A673 (cell line): Measurements from ENCODE around the gene TSPAN7. TPM values are rescaled to one million over a fixed set of nuclear protein-coding genes. Genes with fewer than 3 reads are reported as not detected.
A peak's percentile ranks its signal among the peaks of the same experiment; 100 is the strongest.

Source experiments
- BruUV-seq: library from RNA; stranded (reverse); fragments of 400-500 nt; replicated peaks from 2 replicates; lab custom pipeline; 2021; lab: Mats Ljungman, UMichigan
- CTCF ChIA-PET: fragments of 300-600 bp; sonication (Branson Sonifier 250); formaldehyde crosslinking; loops from one replicate; lab custom pipeline; 2022; ENCODE audit warnings: antibody characterized with exemption; lab: Charles Lee
- POLR2A ChIA-PET: fragments of 300-600 bp; sonication (Branson Sonifier 250); formaldehyde crosslinking; loops from one replicate; lab custom pipeline; 2022; ENCODE audit warnings: antibody characterized with exemption; ENCODE audit not compliant: low non-redundant PET; lab: Charles Lee
- DNase-seq: peaks from one replicate; pipeline ENCODE4 v3.0.0-alpha.2; 2015; ENCODE audit warnings: low spot score
- H3K27ac ChIP-seq: fragments of 200-600 bp; sonication (generic); 2 replicates; pipeline ENCODE4 v1.5.1; 2016; ENCODE audit warnings: mixed run types, low read depth, mild to moderate bottlenecking, mixed read lengths, antibody characterized with exemption, low read length; ENCODE audit not compliant: poor library complexity, severe bottlenecking
- H3K27me3 ChIP-seq: fragments of 200-600 bp; sonication (generic); replicated peaks from 2 replicates; pipeline ENCODE4 v1.6.1; 2017; ENCODE audit warnings: mixed run types, low read depth, mild to moderate bottlenecking, mixed read lengths, antibody characterized with exemption, low read length; ENCODE audit not compliant: insufficient read depth, poor library complexity
- H3K36me3 ChIP-seq: fragments of 200-600 bp; sonication (generic); 2 replicates; pipeline ENCODE4 v1.6.1; 2016; ENCODE audit warnings: mixed run types, mild to moderate bottlenecking, mixed read lengths, antibody characterized with exemption, low read length; ENCODE audit not compliant: insufficient read depth, poor library complexity, severe bottlenecking
- H3K4me1 ChIP-seq: fragments of 200-600 bp; sonication (generic); 2 replicates; pipeline ENCODE4 v1.6.1; 2017; ENCODE audit warnings: mixed run types, mild to moderate bottlenecking, mixed read lengths, antibody characterized with exemption, low read length; ENCODE audit not compliant: insufficient read depth, poor library complexity, severe bottlenecking
- H3K4me3 ChIP-seq: fragments of 200-600 bp; sonication (generic); 2 replicates; pipeline ENCODE4 v1.5.1; 2016; ENCODE audit warnings: low read depth, mixed run types, mild to moderate bottlenecking, mixed read lengths, low read length; ENCODE audit not compliant: poor library complexity, severe bottlenecking
- H3K9me3 ChIP-seq: fragments of 200-600 bp; sonication (generic); 2 replicates; pipeline ENCODE4 v1.6.1; 2016; ENCODE audit warnings: mixed run types, low read depth, mild to moderate bottlenecking, mixed read lengths, antibody characterized with exemption, low read length; ENCODE audit not compliant: poor library complexity, severe bottlenecking
- CTCF ChIP-seq: fragments of 300-800, 200-600 bp; sonication (generic); conservative IDR thresholded peaks from 2 replicates; pipeline ENCODE4 v1.5.1; 2017; ENCODE audit warnings: low read depth, mild to moderate bottlenecking, antibody characterized with exemption, low read length, moderate library complexity, mixed read lengths
- EZH2 ChIP-seq: fragments of 200-600 bp; sonication (generic); IDR thresholded peaks from 2 replicates; pipeline ENCODE4 v1.6.1; 2017; ENCODE audit warnings: borderline replicate concordance, low read depth, mild to moderate bottlenecking, mixed read lengths, antibody characterized with exemption, low read length; ENCODE audit not compliant: poor library complexity, severe bottlenecking
- intact Hi-C: fragments of 100-400 bp; cut with micrococcal nuclease; formaldehyde crosslinking; loops from one replicate; pipeline ENCODE4 v1.10.0; 2022; ENCODE audit not compliant: unreplicated experiment
- total RNA-seq: library from RNA; stranded (reverse); gene quantifications from 2 replicates; pipeline ENCODE4 v1.2.3, GENCODE V29; 2021

TSPAN7 gene
- total RNA-seq, 1 experiment from 2014 or later: 0.26 TPM

GRCh38 chrX:38694394-38694793 is 133.1 kb downstream of the TSPAN7 start:
- intact Hi-C loops: no loop called here
- BruUV-seq: no TSS peak

DNA sequence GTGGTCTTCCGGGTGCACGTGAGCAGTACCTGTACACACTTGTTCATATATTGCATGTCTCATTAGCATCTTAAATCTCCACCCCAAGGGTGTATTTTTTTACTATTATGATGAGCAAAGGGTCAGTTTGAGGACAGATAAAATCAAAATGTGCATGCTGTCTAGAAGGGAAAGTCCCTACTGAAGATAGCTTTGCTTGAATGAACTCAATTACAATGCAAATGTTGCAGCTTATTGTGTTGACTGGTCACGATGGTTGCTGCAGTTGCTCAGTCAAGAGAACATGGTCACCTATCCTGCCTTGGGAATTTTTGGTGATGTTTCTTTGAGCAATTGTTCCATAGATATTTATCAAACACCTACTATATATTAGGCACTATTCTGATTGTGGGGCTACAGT is 136.1 kb downstream of the TSPAN7 start:
- intact Hi-C loops: no loop called here
- no peak overlapping the region for H3K4me3 ChIP-seq
- ChIA-PET POLR2A (no interaction called here), CTCF (no interaction called here)
- H3K9me3 ChIP-seq: no peaks in the 10 kb centered on the region
- TF ChIP-seq EZH2 (no peak), CTCF (no peak)
- H3K4me1 ChIP-seq: peaks cover 23% of the 10 kb centered on the region
- no TSS peak for BruUV-seq
- no peaks in the 10 kb centered on the region for H3K27me3 ChIP-seq
- no peak for DNase-seq
- no peak overlapping the region for H3K27ac ChIP-seq
- no peaks in the 10 kb centered on the region for H3K36me3 ChIP-seq

More at GRCh38 chrX:38694394-38694793, 133.1 kb downstream of the TSPAN7 start:
- TF ChIP-seq EZH2 (no peak), CTCF (no peak)
- H3K4me3 ChIP-seq: no peak overlapping the region
- H3K27me3 ChIP-seq: no peaks in the 10 kb centered on the region
- POLR2A ChIA-PET: no interaction called here
- H3K36me3 ChIP-seq: no peaks in the 10 kb centered on the region
- no peaks in the 10 kb centered on the region for H3K9me3 ChIP-seq
- CTCF ChIA-PET: no interaction called here
- no peak overlapping the region for H3K27ac ChIP-seq
- H3K4me1 ChIP-seq: peaks cover 13% of the 10 kb centered on the region
- peak; percentile 3 for DNase-seq

DNA sequence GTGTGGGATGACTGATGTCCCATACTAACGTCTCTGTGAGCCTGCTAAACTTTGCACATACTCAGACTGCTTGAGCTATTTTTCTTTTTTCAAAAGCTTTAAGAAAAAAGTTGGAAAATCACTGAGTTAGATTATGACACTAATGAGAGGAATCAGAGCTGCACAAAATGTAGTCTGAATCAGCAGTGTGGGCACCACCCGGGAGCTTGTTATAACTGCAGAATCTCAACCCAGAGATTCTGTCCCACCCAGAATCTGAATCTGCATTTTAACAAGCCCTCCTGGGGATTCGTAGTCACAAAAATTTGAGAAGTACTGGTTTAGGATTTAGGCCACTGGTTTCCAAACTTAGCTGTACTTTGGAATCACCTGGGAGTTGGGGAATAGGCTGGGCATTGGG is 137.8 kb downstream of the TSPAN7 start:
- H3K4me1 ChIP-seq: peaks cover 23% of the 10 kb centered on the region
- H3K36me3 ChIP-seq: no peaks in the 10 kb centered on the region
- BruUV-seq: no TSS peak
- no peak overlapping the region for H3K4me3 ChIP-seq
- intact Hi-C loops: no loop called here
- H3K27ac ChIP-seq: no peak overlapping the region
- no peaks in the 10 kb centered on the region for H3K27me3 ChIP-seq
- peak; percentile 13 for DNase-seq
- CTCF ChIA-PET: no interaction called here
- no peak for TF ChIP-seq CTCF
- TF ChIP-seq EZH2: no peak
- POLR2A ChIA-PET: no interaction called here
- H3K9me3 ChIP-seq: no peaks in the 10 kb centered on the region
